Bone marrow (tissue), 2 donors: ENCODE measurements around the gene SLC5A5.
A peak's percentile ranks its signal among the peaks of the same experiment; 100 is the strongest.

Source experiments
- DNase-seq, 2 donors: peaks; one replicate each; lab custom pipeline; 2025; lab: John Stamatoyannopoulos, UW

Gene SLC5A5

GRCh38 chr19:17871878-17872250 lies at the start of gene SLC5A5:
SLC5A5 (plus strand) TSS chr19:17871945; CDS start chr19:17872320, 375 bp downstream.
- DNase-seq: peak in 1 of 2 donors; percentile 8

DNA sequence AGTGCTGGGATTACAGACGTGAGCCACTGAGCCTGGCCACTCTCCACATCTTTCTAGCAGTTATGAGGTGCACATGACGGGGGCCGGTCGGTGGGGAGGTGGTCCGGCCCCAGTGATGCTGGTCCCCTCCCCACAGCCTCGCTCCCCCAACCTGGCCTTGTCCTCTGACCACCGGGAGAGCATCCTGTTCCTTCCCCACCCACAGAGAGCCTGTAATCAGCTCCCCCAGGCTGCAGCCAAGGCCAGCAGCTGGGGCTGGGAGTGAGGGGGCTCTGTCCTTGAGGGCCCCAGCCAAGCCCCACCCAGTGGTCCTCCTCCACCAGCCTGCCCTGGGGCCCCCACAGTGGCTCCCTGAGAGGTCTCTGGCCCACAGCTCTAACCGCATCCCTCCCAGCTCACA lies 47.4 kb upstream of the SLC5A5 start:
- no peak for DNase-seq

GRCh38 chr19:17826508-17827056 lies 45.2 kb upstream of the SLC5A5 start:
- DNase-seq: no peak

DNA sequence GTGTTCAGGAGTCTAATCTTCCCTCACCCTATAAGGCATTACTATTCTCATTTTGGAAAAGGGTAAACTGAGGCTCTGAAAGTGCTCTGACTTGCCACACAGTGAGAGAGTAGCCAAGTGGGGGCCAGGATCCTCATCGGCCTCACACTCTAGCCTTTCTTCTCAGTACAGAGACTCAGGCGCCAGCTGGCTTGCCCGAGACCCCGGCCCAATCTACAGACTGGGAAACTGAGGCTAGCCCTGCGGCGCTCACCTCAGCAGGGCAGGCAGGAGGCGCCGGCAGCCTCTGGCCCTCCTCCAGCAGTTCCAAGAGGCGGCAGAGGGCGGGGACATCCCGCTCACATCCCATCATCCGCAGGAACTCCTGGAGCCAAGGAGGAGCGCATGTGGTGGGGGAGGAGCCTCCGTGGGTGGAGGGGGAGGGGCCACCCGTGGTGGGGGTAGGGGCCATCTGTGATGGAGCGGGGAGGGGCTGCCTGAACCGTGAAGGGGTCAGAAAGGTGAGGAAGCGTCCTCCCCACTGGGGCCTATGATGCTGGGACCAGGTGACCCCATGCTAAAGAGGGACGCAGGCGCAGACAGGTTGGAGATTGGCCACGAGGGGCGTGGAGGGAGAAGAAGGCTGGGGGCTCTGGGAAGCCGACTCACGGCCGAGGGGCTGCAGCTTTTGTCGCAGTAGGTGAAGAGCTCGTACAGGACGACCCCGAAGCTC lies 41.7 kb upstream of the SLC5A5 start:
- no peak for DNase-seq

DNA sequence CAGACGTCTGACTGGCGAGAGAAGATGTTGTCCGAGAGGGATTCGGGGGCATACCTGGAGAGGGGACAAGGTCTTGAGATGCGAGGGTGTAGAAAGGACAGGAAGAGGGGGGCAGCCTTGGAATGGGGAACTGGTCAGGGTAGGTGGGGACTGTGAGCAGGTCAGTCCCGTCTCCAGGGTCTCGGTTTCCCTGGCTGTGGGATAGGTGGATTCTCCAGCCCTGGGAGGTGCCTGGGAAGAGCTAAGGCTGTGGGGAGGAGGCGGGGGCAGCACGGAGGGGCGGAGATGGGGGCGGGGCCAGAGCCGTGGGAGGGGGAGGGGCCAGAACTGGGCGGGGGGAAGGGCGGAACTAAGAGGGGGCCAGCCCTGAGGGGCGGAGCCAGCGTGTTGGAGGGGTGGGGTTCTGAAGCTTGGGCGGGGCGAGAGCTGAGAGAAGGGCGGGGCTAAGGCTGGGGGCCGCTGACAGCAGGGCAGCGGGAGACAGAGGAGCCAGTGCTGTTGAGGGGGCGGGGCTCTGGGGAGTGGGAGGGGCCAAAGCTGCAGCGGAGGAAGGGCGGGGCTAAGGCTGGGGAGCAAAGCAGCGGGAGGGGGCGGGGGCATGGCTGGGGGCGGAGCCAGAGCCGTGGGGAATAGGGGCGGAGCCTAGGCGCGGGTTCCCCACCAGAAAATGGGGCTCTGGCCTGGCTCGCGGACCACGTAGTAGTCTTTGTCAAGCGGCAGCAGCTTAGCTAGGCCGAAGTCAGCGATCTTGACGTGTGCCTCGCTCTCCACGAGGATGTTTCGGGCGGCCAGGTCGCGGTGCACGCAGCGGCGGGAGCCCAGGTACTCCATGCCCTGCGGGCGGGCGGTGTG lies 41.0 kb upstream of the SLC5A5 start:
- no peak for DNase-seq

DNA sequence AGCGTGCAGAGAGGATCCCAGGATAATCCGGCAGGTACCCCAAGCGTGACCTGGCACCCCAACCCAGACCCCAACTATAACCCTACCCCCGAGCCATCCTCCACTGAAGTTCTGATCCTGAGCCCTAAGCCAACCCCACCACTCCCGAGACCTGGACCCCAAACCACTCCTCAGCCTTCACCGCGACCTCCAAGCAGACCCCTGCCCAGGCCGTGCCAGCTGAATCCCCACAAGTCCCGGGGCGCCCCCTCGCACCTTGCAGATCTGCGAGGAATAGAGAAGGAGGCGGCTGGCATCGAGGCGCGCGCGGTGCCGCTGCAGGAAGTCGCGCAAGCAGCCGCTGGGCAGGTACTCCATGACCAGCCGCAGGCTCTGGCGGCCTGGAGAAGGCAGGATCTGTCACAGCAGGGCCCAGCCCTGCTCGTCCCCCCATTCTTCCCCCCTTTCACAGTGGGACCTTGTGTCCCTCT lies 40.3 kb upstream of the SLC5A5 start:
- DNase-seq: no peak

- no peak for DNase-seq
These were observed 39.1 kb upstream of the SLC5A5 start for GRCh38 chr19:17832443-17833208.

DNA sequence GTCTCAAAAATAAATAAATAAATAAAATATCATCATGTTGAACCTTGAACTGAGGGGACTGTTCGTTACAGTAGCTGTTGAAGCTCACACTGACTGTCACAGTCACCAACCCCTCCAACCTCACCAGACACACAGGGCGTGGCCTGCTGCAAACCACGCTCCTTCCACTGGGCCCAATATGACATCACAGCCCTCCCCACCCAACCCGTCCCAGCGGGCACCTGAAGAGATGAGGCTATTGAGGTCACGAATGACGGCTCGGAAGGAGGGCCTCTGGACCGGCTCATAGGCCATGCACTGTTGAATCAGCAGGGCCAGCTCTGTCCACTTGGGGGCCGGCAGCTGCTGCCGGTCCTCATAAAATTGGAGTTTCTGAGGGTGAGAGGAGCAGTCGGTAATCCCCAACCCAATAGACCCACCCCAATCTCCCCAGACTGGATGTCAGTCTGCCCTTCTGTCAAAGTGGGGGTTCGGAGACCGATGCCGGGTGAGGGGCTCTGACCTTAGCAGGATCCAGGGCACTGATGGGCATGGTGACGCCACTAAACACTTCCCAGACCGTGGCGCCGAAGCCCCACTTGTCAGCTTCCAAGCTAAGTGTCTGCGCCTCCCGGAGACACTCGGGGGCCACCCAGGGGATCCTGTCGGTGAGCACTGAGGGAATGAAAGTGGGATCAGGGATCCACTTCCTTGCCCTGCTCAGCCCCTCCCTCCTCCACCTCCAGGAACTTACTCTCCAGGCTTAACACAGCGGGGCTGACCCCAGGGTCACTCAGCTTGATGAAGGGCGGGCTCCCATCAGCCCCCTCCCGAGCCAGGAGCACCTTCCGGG lies 37.2 kb upstream of the SLC5A5 start:
- no peak for DNase-seq

- no peak for DNase-seq
These were observed 36.4 kb upstream of the SLC5A5 start for GRCh38 chr19:17835182-17836006.

DNA sequence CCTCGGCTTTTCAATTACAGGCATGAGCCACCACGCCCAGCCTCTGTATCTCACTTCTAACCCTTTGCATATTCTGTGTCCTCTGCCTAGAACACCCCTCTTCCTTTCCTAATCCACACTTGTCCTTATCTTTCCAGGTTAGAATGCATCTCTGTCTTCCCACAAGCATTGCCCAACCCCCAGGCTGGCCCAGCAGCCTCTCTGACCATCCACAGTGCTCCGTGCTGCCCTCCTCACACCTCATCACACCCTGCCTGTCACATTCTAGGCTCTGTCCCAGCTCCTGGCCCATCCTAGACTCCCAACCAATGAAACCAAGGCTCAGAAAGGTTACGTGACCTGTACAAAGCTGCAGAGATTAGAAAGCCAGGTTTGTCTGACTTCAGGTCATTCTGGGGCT lies 35.2 kb upstream of the SLC5A5 start:
- no peak for DNase-seq

DNA sequence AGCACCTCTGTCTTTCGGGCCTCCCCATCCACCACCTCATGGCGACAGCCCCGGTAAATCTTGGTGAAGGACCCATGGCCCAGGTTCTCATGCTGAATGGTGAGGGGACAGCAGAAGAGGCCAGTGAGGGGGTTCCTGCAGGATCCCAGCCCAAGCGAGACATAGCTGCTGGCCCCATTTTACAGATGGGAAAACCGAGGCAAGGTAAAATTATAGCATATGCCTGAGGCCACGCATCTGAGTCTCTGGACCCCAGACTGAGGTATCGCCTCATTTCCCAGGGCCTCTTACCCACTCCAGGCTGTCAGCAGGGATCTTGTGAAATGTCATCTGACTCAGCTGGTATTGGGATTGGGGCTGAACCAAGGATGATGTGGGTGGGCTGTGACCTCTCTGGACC lies 33.8 kb upstream of the SLC5A5 start:
- no peak for DNase-seq

- DNase-seq: no peak
These were observed 31.7 kb upstream of the SLC5A5 start for GRCh38 chr19:17840019-17840418.

DNA sequence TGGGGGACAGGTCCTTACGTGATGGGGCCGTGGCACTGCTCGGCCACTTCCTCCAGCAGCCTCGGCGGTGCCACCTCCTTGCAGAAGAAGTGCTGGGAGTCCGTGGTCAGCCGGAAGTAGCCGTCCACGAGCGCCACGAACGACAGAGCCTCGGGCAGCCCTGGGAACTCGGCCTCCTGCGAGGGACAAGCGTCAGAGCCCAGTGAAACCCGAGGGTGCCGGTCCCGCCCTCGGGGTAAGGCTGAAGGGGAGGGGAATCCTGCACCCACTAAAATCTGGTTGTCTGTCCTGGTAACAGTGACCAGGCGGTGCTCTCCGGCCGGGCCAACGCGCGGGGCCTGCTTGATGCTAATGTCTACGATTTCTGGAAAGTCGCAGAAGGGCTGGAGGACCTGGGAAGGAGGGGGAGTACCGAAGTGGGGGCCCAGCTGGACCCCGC lies 30.4 kb upstream of the SLC5A5 start:
- no peak for DNase-seq

GRCh38 chr19:17841810-17842662 lies 29.7 kb upstream of the SLC5A5 start:
- no peak for DNase-seq

DNA sequence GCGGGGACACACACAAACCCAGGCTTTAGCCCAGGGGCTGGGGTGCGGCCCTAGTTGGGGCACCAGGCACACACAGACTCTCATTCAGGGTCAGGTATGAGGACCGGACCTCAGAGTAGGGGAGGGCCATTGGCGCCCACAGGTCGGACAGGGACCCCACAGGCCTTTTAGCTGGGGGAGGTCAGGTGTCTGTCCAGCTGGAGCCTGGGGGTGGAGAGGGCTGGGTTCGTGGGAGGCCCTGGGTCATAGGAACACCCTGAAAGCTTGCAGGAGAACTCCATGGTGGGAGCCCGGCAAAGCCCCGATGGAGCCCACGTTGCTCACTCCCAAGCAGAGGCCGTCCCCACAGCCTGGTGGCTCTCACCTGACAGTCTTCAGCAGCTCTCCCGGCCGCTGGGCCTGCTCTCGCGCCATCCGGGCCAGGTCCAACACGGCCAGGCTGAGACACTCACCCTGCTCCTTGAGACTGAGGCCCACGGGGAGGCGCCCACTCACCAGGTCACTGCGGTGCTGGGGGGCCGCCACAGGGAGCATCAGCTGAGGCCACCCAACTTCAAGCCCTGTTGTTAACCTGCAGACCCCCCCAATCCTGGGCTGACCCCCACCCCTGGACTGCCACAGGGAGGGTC lies 29.0 kb upstream of the SLC5A5 start:
- no peak for DNase-seq

DNA sequence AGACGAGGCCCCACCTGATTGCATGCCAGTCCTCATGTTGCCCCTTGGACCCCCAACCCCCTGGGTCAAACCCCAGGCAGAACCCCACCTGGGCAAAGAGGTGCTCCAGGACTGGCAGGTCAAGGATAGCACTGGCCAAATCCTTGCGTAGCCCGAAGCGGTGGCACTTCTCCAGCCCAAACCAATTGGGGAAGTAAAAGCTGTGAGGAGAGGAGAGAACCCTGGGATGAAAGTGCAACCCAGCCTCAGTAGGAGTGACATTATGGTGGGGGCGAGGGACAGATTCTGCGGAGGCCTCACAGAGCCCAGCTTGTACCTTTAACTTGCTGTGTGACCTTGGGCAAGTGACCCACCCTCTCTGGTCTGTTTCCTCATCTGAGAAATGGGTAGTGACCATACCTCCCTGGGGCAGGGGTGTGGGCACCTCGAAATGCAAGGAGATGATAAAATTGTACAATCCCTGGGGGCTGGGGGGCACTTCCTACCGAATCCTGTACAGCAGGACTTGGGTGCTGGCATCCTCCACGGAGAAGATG lies 28.4 kb upstream of the SLC5A5 start:
- no peak for DNase-seq

DNA sequence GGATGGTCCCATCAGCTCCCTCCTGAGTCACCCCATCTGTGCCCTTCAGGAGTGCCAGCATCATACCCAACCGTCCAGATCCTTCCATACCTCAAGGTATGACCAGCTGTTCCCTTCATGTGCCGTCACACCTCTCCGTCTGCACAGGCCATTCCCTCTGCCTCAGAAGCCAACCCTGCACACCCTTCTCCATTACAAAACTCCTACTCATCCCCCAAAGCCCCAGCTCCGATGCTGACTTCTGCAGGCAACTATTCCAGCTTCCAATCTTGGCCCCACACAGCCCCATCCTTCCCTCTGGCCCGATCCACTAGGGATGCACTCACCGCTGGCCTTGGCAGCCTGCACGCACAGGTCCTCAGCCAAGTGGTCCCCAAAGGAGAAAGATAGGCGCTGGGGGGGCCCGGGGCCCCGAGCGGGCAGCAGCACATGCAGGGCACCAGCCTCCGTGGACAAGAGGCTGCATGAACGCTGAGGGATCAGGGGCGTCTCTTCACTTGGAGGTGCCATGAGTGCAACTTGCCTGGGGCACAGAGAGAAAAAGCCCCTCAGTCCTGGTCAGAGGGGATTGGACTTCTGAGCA lies 27.7 kb upstream of the SLC5A5 start:
- no peak for DNase-seq

DNA sequence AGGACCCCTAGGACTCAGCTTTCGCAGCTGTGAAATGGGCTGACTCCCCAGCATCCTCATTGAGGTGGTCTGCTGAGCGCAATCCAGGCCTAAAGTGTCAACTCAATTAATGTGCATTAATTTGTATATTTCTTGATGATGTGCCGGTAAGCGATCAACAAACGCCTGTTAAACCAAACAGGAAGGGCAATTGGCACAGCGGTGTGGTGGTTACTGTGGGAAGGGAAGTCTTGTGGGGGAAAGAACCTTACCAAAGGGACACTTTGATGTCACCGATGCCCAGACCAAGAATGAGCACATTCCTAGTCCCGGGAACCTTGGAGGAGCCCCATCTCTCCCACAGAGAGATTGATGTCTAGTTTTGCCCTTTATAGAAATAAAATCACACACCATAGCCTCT lies 25.6 kb upstream of the SLC5A5 start:
- DNase-seq: no peak
